Keratinocyte (primary cell): ENCODE measurements around the gene GDPD5. TPM values are rescaled to one million over a fixed set of nuclear protein-coding genes. Genes with fewer than 3 reads are reported as not detected.

Experiments
- DNase-seq: peaks from one replicate; pipeline ENCODE4 v3.0.0-alpha.2; 2011; ENCODE audit warnings: low read depth, missing footprints, low spot score
- FAIRE-seq: peaks from 2 replicates; lab custom pipeline; 2011; peaks lifted over from hg19 to GRCh38; lab: Jason Lieb, UNC
- H2AFZ ChIP-seq: 2 replicates; pipeline ENCODE4 v1.6.0; 2012; ENCODE audit warnings: low read length, control low read depth, inconsistent platforms; ENCODE audit not compliant: control insufficient read depth
- H3K27ac ChIP-seq: 2 replicates; pipeline ENCODE4 v1.5.1; 2011; ENCODE audit warnings: low read length; ENCODE audit not compliant: control insufficient read depth, insufficient read depth
- H3K27me3 ChIP-seq: 3 replicates; pipeline ENCODE4 v1.6.0; 2011; ENCODE audit warnings: low read length; ENCODE audit not compliant: control insufficient read depth, insufficient read depth; ENCODE audit errors: extremely low read depth
- H3K36me3 ChIP-seq, 2 experiments: 2 replicates in 1 of 2; 3 replicates in 1 of 2; pipeline ENCODE4 v1.5.1; 2011; ENCODE audit warnings: low read length in 2 of 2, mild to moderate bottlenecking in 1 of 2; ENCODE audit not compliant: control insufficient read depth in 2 of 2, insufficient read depth in 2 of 2; ENCODE audit errors: extremely low read depth in 1 of 2
- H3K4me1 ChIP-seq: 3 replicates; pipeline ENCODE4 v1.5.1; 2011; ENCODE audit warnings: low read length; ENCODE audit not compliant: control insufficient read depth, insufficient read depth; ENCODE audit errors: extremely low read depth
- H3K4me2 ChIP-seq: 3 replicates; pipeline ENCODE4 v1.6.0; 2011; ENCODE audit warnings: low read depth, low read length; ENCODE audit not compliant: control insufficient read depth, insufficient read depth; ENCODE audit errors: extremely low read depth
- H3K4me3 ChIP-seq, 3 experiments: fragments of 200-600 bp in 1 of 3; sonication (generic) in 1 of 3; 2 replicates in 2 of 3; 3 replicates in 1 of 3; pipeline ENCODE4 v1.5.1; 2011 to 2016; ENCODE audit warnings: low read length in 3 of 3, mild to moderate bottlenecking in 3 of 3, control low read depth in 2 of 3, inconsistent platforms in 1 of 3, low read depth in 1 of 3, mixed read lengths in 1 of 3, mixed run types in 1 of 3, moderate library complexity in 1 of 3; ENCODE audit not compliant: control insufficient read depth in 2 of 3, insufficient read depth in 2 of 3; ENCODE audit errors: extremely low read depth in 1 of 3
- H3K79me2 ChIP-seq: 2 replicates; pipeline ENCODE4 v1.6.0; 2012; ENCODE audit warnings: low read length; ENCODE audit not compliant: control insufficient read depth, insufficient read depth
- H3K9ac ChIP-seq: 3 replicates; pipeline ENCODE4 v1.6.0; 2011; ENCODE audit warnings: low read length; ENCODE audit not compliant: control insufficient read depth, insufficient read depth; ENCODE audit errors: extremely low read depth
- H3K9me1 ChIP-seq: 3 replicates; pipeline ENCODE4 v1.6.0; 2011; ENCODE audit warnings: low read length; ENCODE audit not compliant: control insufficient read depth, insufficient read depth; ENCODE audit errors: extremely low read depth
- H3K9me3 ChIP-seq: 2 replicates; pipeline ENCODE4 v1.5.1; 2012; ENCODE audit warnings: low read depth, low read length; ENCODE audit not compliant: control insufficient read depth
- H4K20me1 ChIP-seq: 3 replicates; pipeline ENCODE4 v1.6.0; 2011; ENCODE audit warnings: low read length; ENCODE audit not compliant: control insufficient read depth, insufficient read depth; ENCODE audit errors: extremely low read depth
- EZH2 ChIP-seq: IDR thresholded peaks from one replicate; pipeline ENCODE4 v1.6.1; 2012; ENCODE audit warnings: inconsistent platforms, mild to moderate bottlenecking, low read length, moderate library complexity
- dilution Hi-C: fragments of 300-500 bp; cut with MboI; formaldehyde crosslinking; loops from one replicate; pipeline ENCODE4 v1.7.0; 2020; ENCODE audit warnings: low sequenced_read_pairs; ENCODE audit not compliant: extremely low pct_ligation_motif_present
- polyA plus RNA-seq, 5 experiments: library from polyadenylated mRNA; depleted of rRNA in 3 of 5; stranded (reverse) in 3 of 5; stranded (forward) in 1 of 5; unstranded in 1 of 5; fragments of >200 nt; gene quantifications; 1 replicate in 1 of 5; 2 replicates in 3 of 5; 3 replicates in 1 of 5; pipeline versions ENCODE4 v1.2.1 to v1.2.3, GENCODE V29; 2011 to 2012; ENCODE audit warnings: missing spikeins in 2 of 5, low read depth in 1 of 5, low replicate concordance in 1 of 5
- TF ChIP-seq, protein P1 (sequence below), 3 experiments: IDR thresholded peaks in 1 of 3; conservative IDR thresholded peaks in 1 of 3; optimal IDR thresholded peaks in 1 of 3; 2 replicates in 2 of 3; 3 replicates in 1 of 3; pipeline versions ENCODE3 to v1.5.1; 2011; ENCODE audit warnings: low read length in 3 of 3, mild to moderate bottlenecking in 3 of 3, moderate library complexity in 2 of 3, control low read depth in 1 of 3, inconsistent platforms in 1 of 3; ENCODE audit not compliant: insufficient read depth in 2 of 3; ENCODE audit errors: extremely low read depth in 1 of 3

GDPD5 gene
- polyA plus RNA-seq, 1 donor (not counting 4 experiments of a cell fraction or from before 2014, with no cell fraction given) = 2.1 TPM

DNA sequence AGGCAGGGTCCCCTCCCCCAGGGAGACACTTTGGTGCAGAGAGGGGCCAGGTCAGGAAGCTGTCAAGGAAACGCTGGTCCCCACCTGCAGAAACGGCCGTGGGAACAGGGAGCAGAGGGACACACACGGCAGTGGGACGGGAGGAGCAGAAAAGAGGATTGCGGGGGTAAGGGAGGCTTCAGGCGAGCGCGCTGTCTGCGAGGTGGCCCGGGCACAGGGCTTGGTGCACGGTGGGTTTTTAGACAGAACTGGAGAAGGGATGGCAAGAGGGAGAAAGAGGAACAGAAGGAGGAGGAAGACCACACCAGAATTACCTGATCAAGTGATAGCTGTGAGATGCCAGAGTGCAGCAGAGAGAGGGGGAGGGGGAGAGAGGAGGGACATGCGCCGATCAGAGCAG is 86.7 kb downstream of the GDPD5 start:
- H3K9ac ChIP-seq = no peak overlapping the region
- dilution Hi-C loops = no loop called here
- no peaks in the 10 kb centered on the region for H3K9me1 ChIP-seq
- no peaks in the 10 kb centered on the region for H3K79me2 ChIP-seq
- H3K9me3 ChIP-seq = no peaks in the 10 kb centered on the region
- peaks cover 11% of the 10 kb centered on the region for H3K4me1 ChIP-seq
- peaks cover 2% of the 10 kb centered on the region for H4K20me1 ChIP-seq
- FAIRE-seq = no peak
- H3K27ac ChIP-seq = no peak overlapping the region
- no peak overlapping the region for H2AFZ ChIP-seq
- H3K4me2 ChIP-seq = no peak overlapping the region
- peaks cover 24% of the 10 kb centered on the region for H3K27me3 ChIP-seq
- H3K4me3 ChIP-seq = no peak overlapping the region
- H3K36me3 ChIP-seq = no peaks in the 10 kb centered on the region
- no peak for TF ChIP-seq EZH2
- TF ChIP-seq, protein P1, sequence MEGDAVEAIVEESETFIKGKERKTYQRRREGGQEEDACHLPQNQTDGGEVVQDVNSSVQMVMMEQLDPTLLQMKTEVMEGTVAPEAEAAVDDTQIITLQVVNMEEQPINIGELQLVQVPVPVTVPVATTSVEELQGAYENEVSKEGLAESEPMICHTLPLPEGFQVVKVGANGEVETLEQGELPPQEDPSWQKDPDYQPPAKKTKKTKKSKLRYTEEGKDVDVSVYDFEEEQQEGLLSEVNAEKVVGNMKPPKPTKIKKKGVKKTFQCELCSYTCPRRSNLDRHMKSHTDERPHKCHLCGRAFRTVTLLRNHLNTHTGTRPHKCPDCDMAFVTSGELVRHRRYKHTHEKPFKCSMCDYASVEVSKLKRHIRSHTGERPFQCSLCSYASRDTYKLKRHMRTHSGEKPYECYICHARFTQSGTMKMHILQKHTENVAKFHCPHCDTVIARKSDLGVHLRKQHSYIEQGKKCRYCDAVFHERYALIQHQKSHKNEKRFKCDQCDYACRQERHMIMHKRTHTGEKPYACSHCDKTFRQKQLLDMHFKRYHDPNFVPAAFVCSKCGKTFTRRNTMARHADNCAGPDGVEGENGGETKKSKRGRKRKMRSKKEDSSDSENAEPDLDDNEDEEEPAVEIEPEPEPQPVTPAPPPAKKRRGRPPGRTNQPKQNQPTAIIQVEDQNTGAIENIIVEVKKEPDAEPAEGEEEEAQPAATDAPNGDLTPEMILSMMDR (optimal IDR thresholded peaks at IDR 0.05 in 1 of 3, IDR thresholded peaks at IDR 0.05 in 1 of 3, conservative IDR thresholded peaks at IDR 0.05 in 1 of 3; ENCODE audit: extremely low read depth in 1 of 3, insufficient read depth in 2 of 3, low read length in 3 of 3) = no peak
- no peak for DNase-seq

DNA sequence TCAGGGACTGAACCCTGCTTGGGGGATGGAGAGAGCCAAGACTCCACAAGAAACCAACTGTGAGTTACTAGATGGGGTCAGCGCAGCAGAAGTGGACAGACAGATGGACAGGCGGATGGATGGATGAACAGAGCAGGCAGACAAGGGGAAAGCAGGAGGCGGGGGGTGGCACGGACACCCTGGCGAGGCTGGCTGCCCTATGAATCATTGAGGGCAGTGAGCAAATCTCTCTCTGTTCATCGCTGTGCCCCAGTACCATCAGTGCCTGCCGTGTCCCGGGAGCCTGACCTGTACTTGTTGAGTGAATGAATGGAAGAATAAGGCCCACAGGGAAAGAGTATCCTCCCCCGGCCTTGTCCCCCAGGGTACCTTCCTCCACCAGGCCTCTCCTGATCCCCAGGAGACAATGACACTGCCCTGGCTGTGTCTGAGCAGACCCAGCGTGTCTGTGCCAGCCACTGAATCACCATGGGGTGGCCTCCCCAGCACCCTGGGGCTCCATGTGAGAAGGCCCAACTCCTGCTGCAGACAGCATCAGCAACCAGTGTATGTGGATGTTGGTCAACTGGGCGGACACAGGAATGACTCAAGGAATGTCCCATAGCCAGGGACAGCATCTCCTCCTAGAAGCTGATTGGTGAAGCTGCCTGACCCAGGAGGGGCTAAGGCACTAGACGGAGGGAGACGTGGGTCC is 87.6 kb downstream of the GDPD5 start:
- H3K36me3 ChIP-seq = no peaks in the 10 kb centered on the region
- DNase-seq = no peak
- peaks cover 2% of the 10 kb centered on the region for H4K20me1 ChIP-seq
- no peaks in the 10 kb centered on the region for H3K9me1 ChIP-seq
- no peaks in the 10 kb centered on the region for H3K79me2 ChIP-seq
- no peak overlapping the region for H3K4me2 ChIP-seq
- no peaks in the 10 kb centered on the region for H3K9me3 ChIP-seq
- no peak overlapping the region for H3K27ac ChIP-seq
- no peak for TF ChIP-seq EZH2
- TF ChIP-seq, protein P1 (optimal IDR thresholded peaks at IDR 0.05 in 1 of 3, IDR thresholded peaks at IDR 0.05 in 1 of 3, conservative IDR thresholded peaks at IDR 0.05 in 1 of 3; ENCODE audit: extremely low read depth in 1 of 3, insufficient read depth in 2 of 3, low read length in 3 of 3) = no peak
- no peak overlapping the region for H2AFZ ChIP-seq
- no peak overlapping the region for H3K4me3 ChIP-seq
- H3K4me1 ChIP-seq = peaks cover 11% of the 10 kb centered on the region
- FAIRE-seq = no peak
- H3K9ac ChIP-seq = no peak overlapping the region
- H3K27me3 ChIP-seq = peaks cover 30% of the 10 kb centered on the region
- dilution Hi-C loops = no loop called here
